GM11168 (cell line): Measurements from ENCODE around the gene PA2G4.
"Not testable (repeated sequence)": the region's sequence is repeated elsewhere in the genome, so short reads cannot be mapped to it uniquely, and the experiment has no call there.

Source experiments
- in situ Hi-C: fragments of 300-500 bp; cut with MboI; formaldehyde crosslinking; loops from one replicate; pipeline ENCODE4 v1.12.0; 2022; ENCODE audit warnings: low sequenced_read_pairs; ENCODE audit not compliant: unreplicated experiment

PA2G4 gene

GRCh38 chr12:56098592-56098991, 5.8 kb upstream of the PA2G4 start:
- in situ Hi-C loops, result no loop called here

- in situ Hi-C loops, result no loop called here
Measured at GRCh38 chr12:56099787-56100186, 4.6 kb upstream of the PA2G4 start.

GRCh38 chr12:56101045-56101444, 3.3 kb upstream of the PA2G4 start:
- in situ Hi-C loops, result no loop called here

- in situ Hi-C loops, result no loop called here
Measured at GRCh38 chr12:56102683-56103065, 1.7 kb upstream of the PA2G4 start.

GRCh38 chr12:56103066-56103711, 1.2 kb upstream of the PA2G4 start:
- in situ Hi-C loops, result no loop called here

- in situ Hi-C loops, result no loop called here
Measured at GRCh38 chr12:56103823-56104108, 593 bp upstream of the PA2G4 start.

- in situ Hi-C loops, result no loop called here
Measured at GRCh38 chr12:56104815-56105608, 653 bp downstream of the PA2G4 start.

GRCh38 chr12:56105609-56105902, 1.2 kb downstream of the PA2G4 start:
- in situ Hi-C loops, result no loop called here

- in situ Hi-C loops, result no loop called here
Measured at GRCh38 chr12:56107242-56107641, 2.9 kb downstream of the PA2G4 start.

GRCh38 chr12:56110571-56110970, 6.2 kb downstream of the PA2G4 start:
- in situ Hi-C loops, result no loop called here

GRCh38 chr12:56114084-56114483, 9.7 kb downstream of the PA2G4 start:
- in situ Hi-C loops, result no loop called here

- in situ Hi-C loops, result no loop called here
Measured at GRCh38 chr12:56115329-56115728, 11.0 kb downstream of the PA2G4 start.

GRCh38 chr12:56116267-56117081, 12.1 kb downstream of the PA2G4 start, which contains the start of gene RPL41:
Gene RPL41 (plus strand): TSS chr12:56116633.
- in situ Hi-C loops, result no loop called here

- in situ Hi-C loops, result not testable (repeated sequence)
Measured at GRCh38 chr12:56117082-56117706, 12.8 kb downstream of the PA2G4 start.

GRCh38 chr12:56117778-56118687, 13.7 kb downstream of the PA2G4 start, which contains the start of gene ZC3H10:
Gene ZC3H10 (plus strand): TSS chr12:56118266. CDS start chr12:56120563, 2,297 bp downstream.
- in situ Hi-C loops, result no loop called here

GRCh38 chr12:56118688-56119357, 14.5 kb downstream of the PA2G4 start:
- in situ Hi-C loops, result no loop called here

GRCh38 chr12:56119361-56119796, 15.0 kb downstream of the PA2G4 start:
- in situ Hi-C loops, result no loop called here

GRCh38 chr12:56120158-56120846, 15.9 kb downstream of the PA2G4 start:
- in situ Hi-C loops, result loop anchor here (5.0 kb wide), 1 partner anchor 67 kb away; the partner anchor contains the start of gene SMARCC2
